DOHH2 (cell line): ENCODE results near the gene MYO18B.

ENCODE experiments used
- H3F3A ChIP-seq: fragments of 200-600 bp; sonication (generic), shearing (Covaris generic); 2 replicates; pipeline ENCODE4 v1.6.0; 2016; ENCODE audit warnings: antibody characterized with exemption, mild to moderate bottlenecking; ENCODE audit not compliant: control insufficient read depth, insufficient read depth
- H3K27ac ChIP-seq: fragments of 200-600 bp; sonication (generic); 2 replicates; pipeline ENCODE4 v1.5.1; 2014; ENCODE audit warnings: low read depth, mild to moderate bottlenecking, low read length, moderate library complexity
- H3K27me3 ChIP-seq: fragments of 200-600 bp; sonication (generic); 2 replicates; pipeline ENCODE4 v1.6.1; 2014; ENCODE audit warnings: mild to moderate bottlenecking, low read length, mixed read lengths; ENCODE audit not compliant: control insufficient read depth
- H3K36me3 ChIP-seq: fragments of 200-600 bp; sonication (generic); 2 replicates; pipeline ENCODE4 v1.6.1; 2014; ENCODE audit warnings: mild to moderate bottlenecking, low read length, moderate library complexity, mixed read lengths; ENCODE audit not compliant: control insufficient read depth
- H3K4me1 ChIP-seq: fragments of 200-600 bp; sonication (generic); 2 replicates; pipeline ENCODE4 v1.6.1; 2014; ENCODE audit warnings: mild to moderate bottlenecking, low read length, mixed read lengths; ENCODE audit not compliant: control insufficient read depth
- H3K4me2 ChIP-seq: fragments of 200-600 bp; sonication (generic); 2 replicates; pipeline ENCODE4 v1.6.0; 2014; ENCODE audit warnings: mild to moderate bottlenecking, low read length, moderate library complexity
- H3K4me3 ChIP-seq: fragments of 200-600 bp; sonication (generic); 2 replicates; pipeline ENCODE4 v1.5.1; 2014; ENCODE audit warnings: mild to moderate bottlenecking, low read length, mixed read lengths
- H3K79me2 ChIP-seq: fragments of 200-600 bp; sonication (generic); 2 replicates; pipeline ENCODE4 v1.6.1; 2014; ENCODE audit warnings: mild to moderate bottlenecking, low read length, mixed read lengths; ENCODE audit not compliant: control insufficient read depth
- H3K9me2 ChIP-seq: fragments of 200-600 bp; sonication (generic); replicated peaks from 2 replicates; pipeline ENCODE4 v1.6.1; 2014; ENCODE audit warnings: mild to moderate bottlenecking, low read length, mixed read lengths; ENCODE audit not compliant: control insufficient read depth
- H3K9me3 ChIP-seq: fragments of 200-600 bp; sonication (generic); 2 replicates; pipeline ENCODE4 v1.6.1; 2014; ENCODE audit warnings: antibody characterized with exemption, low read length, mixed read lengths; ENCODE audit not compliant: control insufficient read depth, insufficient read depth
- H4K20me1 ChIP-seq: fragments of 200-600 bp; sonication (generic); 2 replicates; pipeline ENCODE4 v1.6.0; 2014; ENCODE audit warnings: low read depth, mild to moderate bottlenecking, antibody characterized with exemption, low read length, moderate library complexity; ENCODE audit not compliant: control insufficient read depth, insufficient read depth
- CTCF ChIP-seq: fragments of 200-600 bp; sonication (generic); IDR thresholded peaks from one replicate; pipeline ENCODE4 v1.5.1; 2014; ENCODE audit warnings: antibody characterized with exemption, mild to moderate bottlenecking, low read depth, low read length; ENCODE audit not compliant: poor library complexity, severe bottlenecking
- EZH2phosphoT487 ChIP-seq: fragments of 200-600 bp; sonication (generic); IDR thresholded peaks from 2 replicates; pipeline ENCODE4 v1.6.1; 2017; ENCODE audit warnings: borderline replicate concordance, mild to moderate bottlenecking, antibody characterized with exemption, low read length, moderate library complexity, mixed read lengths

The MYO18B gene

DNA sequence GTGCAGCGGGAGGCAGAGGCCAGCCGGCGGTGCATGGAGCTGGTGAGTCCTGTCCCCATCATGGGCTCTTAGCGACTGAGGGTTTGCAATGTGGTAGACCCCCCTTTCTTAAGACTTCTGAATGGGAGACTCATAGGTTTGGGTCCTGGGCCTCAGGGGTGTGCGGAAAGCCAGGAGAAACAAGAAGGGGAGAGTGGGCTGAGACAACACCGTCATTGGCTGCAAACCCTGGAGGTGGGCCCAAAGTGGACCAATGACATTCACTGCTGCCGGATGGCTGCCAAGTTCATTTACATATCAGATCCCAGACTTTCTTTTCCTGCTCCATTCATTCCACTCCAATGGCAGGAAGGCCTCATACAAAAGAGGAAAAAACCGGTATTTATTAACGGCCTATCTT is 213.3 kb downstream of the MYO18B start:
- no peak overlapping the region for H3K4me2 ChIP-seq
- H3F3A ChIP-seq = no peaks in the 10 kb centered on the region
- H3K36me3 ChIP-seq = no peaks in the 10 kb centered on the region
- no peaks in the 10 kb centered on the region for H3K27me3 ChIP-seq
- H3K9me2 ChIP-seq = no peaks in the 10 kb centered on the region
- no peaks in the 10 kb centered on the region for H4K20me1 ChIP-seq
- H3K4me1 ChIP-seq = no peaks in the 10 kb centered on the region
- H3K4me3 ChIP-seq = no peak overlapping the region
- H3K9me3 ChIP-seq = no peaks in the 10 kb centered on the region
- no peaks in the 10 kb centered on the region for H3K79me2 ChIP-seq
- TF ChIP-seq EZH2phosphoT487 (no peak), CTCF (no peak)
- no peak overlapping the region for H3K27ac ChIP-seq

- Histone ChIP-seq H3K4me3 (no peak overlapping the region), H3K36me3 (no peaks in the 10 kb centered on the region), H3K4me1 (no peaks in the 10 kb centered on the region), H3K9me2 (no peaks in the 10 kb centered on the region), H3K9me3 (no peaks in the 10 kb centered on the region), H3K79me2 (no peaks in the 10 kb centered on the region), H3K4me2 (no peak overlapping the region), H3F3A (no peaks in the 10 kb centered on the region), H3K27me3 (peaks cover 2% of the 10 kb centered on the region; the same call in 1 of the 2 replicates), H3K27ac (no peak overlapping the region), H4K20me1 (no peaks in the 10 kb centered on the region)
- TF ChIP-seq EZH2phosphoT487 (no peak), CTCF (no peak)
Measured at GRCh38 chr22:25956801-25957200, 214.8 kb downstream of the MYO18B start.

GRCh38 chr22:25959818-25960774 is 218.1 kb downstream of the MYO18B start:
- Histone ChIP-seq H3K9me3 (no peaks in the 10 kb centered on the region), H3K27ac (no peak overlapping the region), H3K4me1 (no peaks in the 10 kb centered on the region), H3K4me3 (no peak overlapping the region), H3K9me2 (no peaks in the 10 kb centered on the region), H4K20me1 (no peaks in the 10 kb centered on the region), H3K36me3 (no peaks in the 10 kb centered on the region), H3K79me2 (no peaks in the 10 kb centered on the region), H3K4me2 (no peak overlapping the region), H3F3A (no peaks in the 10 kb centered on the region), H3K27me3 (peaks cover 2% of the 10 kb centered on the region; the same call in 1 of the 2 replicates)
- TF ChIP-seq EZH2phosphoT487 = no peak

GRCh38 chr22:25961699-25962098 is 219.7 kb downstream of the MYO18B start:
- no peaks in the 10 kb centered on the region for H3K9me2 ChIP-seq
- no peaks in the 10 kb centered on the region for H3K9me3 ChIP-seq
- no peak overlapping the region for H3K27ac ChIP-seq
- H3F3A ChIP-seq = no peaks in the 10 kb centered on the region
- H3K36me3 ChIP-seq = no peaks in the 10 kb centered on the region
- H3K4me1 ChIP-seq = no peaks in the 10 kb centered on the region
- H4K20me1 ChIP-seq = no peaks in the 10 kb centered on the region
- no peak overlapping the region for H3K4me2 ChIP-seq
- TF ChIP-seq EZH2phosphoT487 (no peak), CTCF (no peak)
- H3K79me2 ChIP-seq = no peaks in the 10 kb centered on the region
- no peak overlapping the region for H3K4me3 ChIP-seq
- peaks cover 12% of the 10 kb centered on the region for H3K27me3 ChIP-seq
